Stimulated activated CD4-positive, alpha-beta T cell treated with anti-CD3 and anti-CD28 coated beads, Interleukin-4, amount 100 ng/mL, for 24 hours (primary cell): Measurements from ENCODE around the gene GSS.

Source experiments
- DNase-seq: peaks from one replicate; pipeline ENCODE4 v3.0.0-alpha.2; 2020

The GSS gene

DNA sequence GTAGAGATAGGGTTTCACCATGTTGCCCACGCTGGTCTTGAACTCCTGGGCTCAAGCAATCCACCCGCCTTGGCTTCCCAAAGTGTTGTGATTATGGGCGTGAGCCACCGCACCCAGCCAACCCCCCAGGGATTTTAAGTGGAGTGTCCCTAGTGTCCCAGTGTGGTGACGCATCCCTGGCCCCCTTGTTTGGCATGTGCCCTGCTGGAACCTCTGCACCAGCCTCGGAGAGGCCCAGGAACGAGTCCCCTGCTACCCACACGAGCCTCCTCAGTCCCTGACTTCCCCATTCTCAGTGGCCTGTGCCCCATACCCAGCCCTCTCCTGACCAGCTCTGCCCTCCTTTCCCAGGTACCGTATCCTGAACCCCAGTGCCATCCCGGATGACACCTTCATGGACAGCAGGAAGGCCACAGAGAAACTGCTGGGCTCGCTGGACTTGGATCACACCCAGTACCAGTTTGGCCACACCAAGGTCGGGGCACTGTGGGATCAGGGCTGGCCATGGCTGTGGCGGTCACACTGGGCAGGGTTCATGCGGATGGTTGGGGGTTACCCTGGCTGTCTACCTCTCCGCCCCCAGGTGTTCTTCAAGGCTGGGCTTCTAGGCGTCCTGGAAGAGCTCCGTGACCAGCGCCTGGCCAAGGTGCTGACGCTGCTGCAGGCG lies 37.3 kb upstream of the GSS start:
- DNase-seq: no peak

- DNase-seq: no peak
Observed at GRCh38 chr20:34990661-34991214, 35.1 kb upstream of the GSS start.

DNA sequence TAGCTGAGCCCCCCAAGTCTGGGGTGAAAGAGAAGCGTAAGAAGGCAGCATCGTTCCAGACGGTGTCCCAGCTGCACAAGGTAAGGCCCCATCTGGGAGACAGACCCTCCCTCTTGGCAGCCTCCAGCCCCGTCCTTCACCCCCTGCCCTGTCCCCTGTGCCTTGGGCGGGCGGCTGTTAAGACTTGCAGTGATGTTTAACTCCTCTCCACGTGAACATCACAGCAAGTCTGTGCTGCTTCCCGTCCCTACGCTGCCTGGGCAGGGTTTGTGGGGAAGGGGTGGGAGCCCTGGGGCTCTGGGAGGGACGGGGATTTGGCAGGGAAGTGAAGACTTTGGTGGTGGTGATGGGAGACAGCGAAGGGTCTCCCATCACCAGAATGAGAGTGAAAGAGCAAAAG lies 34.6 kb upstream of the GSS start:
- no peak for DNase-seq

GRCh38 chr20:34989670-34990069 lies 34.1 kb upstream of the GSS start:
- DNase-seq: no peak

DNA sequence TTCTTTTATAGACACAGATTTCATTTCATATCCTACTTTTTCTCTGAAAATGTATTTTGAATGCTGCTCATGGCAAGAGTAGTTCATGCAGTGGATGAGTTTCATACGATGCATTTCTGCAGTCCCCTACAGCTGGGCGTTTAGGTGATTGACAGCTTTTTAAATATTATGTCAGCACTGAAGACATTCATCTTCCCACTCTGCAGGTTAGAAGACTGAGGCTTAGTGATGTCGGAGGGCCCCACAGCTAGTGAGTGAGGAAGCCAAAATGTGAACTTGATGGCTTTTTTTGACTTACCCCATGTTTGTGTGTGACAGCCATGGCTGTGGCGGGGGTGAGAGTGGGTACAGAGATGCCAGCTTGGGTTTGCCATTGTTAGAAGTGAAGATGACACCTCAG lies 33.5 kb upstream of the GSS start:
- no peak for DNase-seq

- DNase-seq: no peak
Observed at GRCh38 chr20:34988191-34988540, 32.6 kb upstream of the GSS start.

GRCh38 chr20:34987288-34988190 lies 31.9 kb upstream of the GSS start:
- DNase-seq: no peak

DNA sequence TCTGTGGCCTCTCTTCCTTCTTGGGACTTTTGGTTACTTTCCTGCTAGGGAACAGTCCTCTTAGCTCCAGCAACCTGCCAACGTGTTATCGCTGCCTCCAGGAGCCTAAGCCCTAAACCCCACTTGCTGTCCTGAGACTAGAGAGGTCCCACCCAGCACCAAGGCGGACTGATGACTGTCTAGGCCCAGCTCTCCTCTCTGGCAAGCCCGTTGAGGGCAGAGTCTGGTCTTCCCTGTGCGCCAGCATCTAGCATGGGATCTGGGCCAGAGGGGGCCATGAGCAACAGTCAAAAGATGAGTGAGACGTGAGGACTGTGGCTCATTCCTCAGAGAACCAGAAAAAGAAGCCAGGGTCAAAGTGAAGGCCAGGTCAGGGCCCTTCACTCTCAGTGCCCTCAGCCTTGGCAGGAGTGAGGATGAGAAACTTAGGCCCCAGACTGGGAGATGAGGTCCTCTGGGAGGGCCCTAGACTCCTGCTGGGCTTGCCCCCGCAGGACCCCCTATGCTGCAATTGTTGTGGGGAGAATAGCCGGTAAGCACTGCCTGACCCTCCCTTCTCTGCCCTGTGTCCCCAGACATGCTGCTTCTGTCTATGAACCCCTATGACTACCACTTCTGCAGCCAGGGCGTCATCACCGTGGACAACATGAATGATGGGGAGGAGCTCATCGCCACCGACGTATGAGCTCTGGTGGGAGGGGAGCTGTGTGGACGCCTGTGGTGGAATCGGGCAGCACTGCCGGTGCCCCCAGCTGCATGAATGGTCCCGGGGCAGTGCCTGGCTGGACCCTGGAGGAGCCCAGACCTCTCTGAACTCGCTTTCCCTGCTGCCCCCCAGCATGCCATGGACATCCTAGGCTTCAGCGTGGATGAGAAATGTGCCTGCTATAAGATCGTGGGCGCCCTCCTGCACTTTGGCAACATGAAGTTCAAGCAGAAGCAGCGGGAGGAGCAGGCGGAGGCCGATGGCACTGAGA lies 31.0 kb upstream of the GSS start:
- no peak for DNase-seq

GRCh38 chr20:34985461-34986310 lies 30.1 kb upstream of the GSS start:
- DNase-seq: no peak

DNA sequence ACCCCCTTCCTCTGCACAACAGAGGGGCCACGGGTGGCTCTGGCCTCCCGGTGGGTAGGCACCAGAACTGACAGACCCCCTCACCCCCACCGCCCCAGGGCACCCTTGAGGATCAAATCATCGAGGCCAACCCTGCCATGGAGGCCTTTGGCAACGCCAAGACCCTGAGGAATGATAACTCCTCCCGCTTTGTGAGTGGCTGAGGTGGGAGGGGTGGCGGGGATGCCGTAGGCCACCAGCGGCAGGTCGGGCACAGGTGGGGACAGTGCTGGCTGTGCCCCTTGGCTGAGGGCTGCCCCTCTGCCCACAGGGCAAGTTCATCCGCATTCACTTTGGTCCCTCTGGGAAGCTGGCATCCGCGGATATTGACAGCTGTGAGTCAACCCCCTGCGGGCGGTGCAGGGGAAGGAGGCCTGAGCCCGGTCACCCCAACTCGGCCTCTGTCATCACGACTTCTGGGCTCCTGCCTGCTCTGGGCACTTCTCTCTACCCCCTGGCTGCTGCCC lies 29.2 kb upstream of the GSS start:
- no peak for DNase-seq

DNA sequence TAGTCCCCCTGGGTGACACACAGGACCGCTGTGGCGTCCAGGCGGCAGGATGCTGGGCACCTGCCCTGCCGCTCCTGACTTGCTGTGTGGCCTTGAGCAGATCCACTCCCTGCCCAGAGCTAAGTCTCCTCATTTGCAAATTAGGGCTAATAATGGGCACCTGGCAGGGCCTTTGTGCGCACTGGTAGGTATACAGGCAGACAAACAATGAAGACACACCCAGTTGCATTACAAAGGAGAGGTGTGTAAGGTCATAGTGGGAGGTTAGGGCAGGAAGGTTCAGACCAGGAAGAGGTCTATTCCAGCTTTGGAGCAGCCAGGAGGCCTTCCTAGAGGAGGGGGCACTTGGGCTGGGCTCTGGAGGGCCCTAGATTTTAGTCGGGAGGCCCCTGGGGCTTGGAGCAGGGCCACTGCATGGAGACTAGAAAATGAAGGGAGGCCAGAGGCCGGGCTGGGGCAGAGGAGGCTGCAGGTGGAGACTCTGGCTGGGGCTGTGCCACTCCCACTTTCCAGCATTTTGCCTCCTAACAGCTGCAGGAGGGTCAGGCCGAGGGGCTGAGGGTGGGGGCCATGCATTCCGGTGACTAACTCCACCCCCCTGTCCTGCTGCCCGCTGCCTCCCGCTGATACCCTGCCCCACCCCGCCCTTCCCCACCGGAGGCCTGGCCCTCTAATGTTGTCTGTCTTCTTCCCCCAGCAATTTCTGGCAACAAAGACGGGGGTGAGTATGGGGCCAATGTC lies 28.6 kb upstream of the GSS start:
- DNase-seq: no peak

DNA sequence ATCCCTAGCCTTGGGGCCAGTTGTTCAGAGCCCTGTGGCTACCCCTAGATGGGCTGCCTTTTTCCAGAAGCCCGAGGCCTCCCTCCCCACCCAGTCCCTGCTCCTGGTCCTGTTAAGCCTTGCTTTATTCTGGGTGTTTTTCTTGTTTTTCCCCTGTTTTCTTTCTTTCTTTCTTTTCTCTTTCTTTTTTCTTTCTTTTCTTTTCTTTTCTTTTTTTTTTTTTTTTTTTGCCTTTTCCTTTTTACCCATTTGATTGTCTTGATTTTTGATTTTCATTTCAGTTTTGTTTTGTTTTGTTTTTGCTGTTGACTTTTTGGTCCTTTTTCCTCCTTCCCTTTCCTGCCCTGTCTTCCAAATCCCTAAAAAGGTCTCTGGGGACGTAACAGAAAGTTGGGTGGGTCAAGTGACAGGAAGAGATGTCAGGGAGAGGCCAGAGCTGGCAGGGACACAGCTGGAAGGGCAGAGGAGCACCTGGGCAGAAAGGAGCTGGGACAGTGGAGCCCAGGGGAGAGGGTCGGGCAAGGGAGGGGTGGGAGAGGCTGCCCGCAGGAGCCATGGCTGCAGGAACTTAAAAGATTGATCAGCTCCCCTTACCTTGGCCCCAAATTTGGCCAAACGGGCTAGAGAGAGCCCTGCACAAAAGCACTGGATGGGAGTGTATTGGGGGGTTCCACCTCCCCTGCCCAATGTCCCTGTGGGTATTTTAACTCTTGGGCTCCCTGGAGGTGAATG lies 27.6 kb upstream of the GSS start:
- DNase-seq: no peak

DNA sequence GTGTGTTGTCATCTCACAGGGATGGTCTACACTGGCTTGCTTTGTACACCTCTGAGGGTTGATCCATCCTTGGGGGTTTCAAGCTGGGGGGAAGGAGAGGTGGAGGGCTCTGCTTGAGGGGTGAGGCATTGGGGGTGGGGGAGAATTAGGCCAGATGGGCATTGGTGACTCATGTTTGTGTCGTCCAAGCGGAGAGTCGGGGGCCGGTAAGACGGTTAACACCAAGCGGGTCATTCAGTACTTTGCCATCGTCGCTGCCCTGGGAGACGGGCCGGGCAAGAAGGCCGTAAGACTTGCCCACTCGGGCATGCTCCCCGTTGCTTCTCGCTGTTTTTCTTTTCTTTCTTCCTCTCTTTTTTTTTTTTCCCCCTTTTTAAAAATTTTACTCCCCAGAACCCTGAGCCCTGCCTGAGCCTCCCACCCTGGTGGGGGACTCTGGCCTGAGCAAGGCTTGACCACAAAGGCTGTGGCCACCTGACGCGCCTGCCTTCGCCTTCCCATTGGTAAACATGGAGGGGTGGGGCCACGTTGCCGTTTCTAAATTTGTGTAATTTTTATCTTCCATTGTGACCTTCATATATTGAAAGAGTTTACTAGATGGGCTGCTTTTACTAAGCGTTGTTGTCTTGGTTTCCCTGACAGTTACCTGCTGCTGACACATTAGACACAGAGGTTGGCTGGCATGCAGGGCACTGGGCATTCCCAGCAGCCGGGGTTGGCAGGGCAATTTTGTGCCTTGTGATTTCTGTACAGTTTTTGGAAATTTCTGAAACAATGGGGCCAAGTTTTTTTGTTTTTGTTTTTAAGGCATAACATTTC lies 26.9 kb upstream of the GSS start:
- DNase-seq: no peak

- DNase-seq: no peak
Observed at GRCh38 chr20:34980543-34981233, 25.1 kb upstream of the GSS start.

DNA sequence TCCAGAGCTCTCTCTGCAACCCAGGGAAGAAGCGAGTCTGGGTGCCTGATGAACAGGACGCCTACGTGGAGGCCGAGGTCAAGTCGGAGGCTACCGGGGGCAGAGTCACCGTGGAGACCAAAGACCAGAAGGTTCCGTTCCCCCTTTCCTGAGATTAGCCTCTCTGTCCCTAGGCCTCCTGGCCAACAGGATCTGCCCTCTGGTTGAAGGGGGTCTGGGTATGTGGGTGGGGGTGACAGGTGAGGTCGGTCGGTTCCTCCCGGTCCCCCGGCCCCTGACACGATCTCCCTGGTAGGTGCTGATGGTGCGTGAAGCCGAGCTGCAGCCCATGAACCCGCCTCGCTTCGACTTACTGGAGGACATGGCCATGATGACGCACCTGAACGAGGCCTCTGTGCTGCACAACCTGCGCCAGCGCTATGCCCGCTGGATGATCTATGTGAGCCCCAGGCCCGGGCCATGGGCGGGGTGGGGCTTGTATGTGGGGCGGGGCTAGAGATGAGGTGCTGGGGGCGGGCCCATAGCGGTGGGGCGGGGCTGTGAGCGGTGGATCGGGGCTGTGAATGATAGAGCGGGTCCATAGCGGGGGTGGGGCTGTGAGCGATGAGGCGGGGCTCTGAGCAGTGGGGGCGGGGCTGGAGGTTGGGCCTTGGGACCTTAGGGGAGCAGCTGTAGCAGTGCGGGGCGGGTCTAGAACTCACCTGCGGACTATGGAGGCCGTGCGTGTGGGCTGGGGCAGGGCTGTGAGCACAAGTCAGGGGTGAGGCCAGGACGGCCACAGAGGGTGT lies 24.0 kb upstream of the GSS start:
- DNase-seq: no peak

- DNase-seq: no peak
Observed at GRCh38 chr20:34978092-34978744, 22.6 kb upstream of the GSS start.

GRCh38 chr20:34977365-34978091 lies 21.9 kb upstream of the GSS start:
- no peak for DNase-seq
